ENCODE measurements around the gene LAMTOR2. TPM values are rescaled to one million over a fixed set of nuclear protein-coding genes. Genes with fewer than 3 reads are reported as not detected.
A peak's percentile ranks its signal among the peaks of the same experiment; 100 is the strongest.

Gene LAMTOR2
- polyA plus RNA-seq, 3 donors: 99.8 to 227 (median 210) TPM

- peaks cover 11 to 18% of the 10 kb centered on the region in 2 donors for H3K4me1 ChIP-seq (ENCODE audit: control insufficient read depth in 1 of 2, insufficient read depth in 2 of 2, low read length in 2 of 2)
- intact Hi-C loops (cut with micrococcal nuclease): loop anchor here in 1 of 2 donors (10.0 kb wide), 1 partner anchor 241 kb away; no protein-coding TSS in a partner anchor
- Mint-ChIP-seq H3K9me3 (peaks cover 0 to 8% (median 0%) of the 10 kb centered on the region in 7 donors), H3K27me3 (ENCODE audit: low read depth in 3 of 3) (peaks cover 47 to 58% (median 49%) of the 10 kb centered on the region in 3 donors), H3K4me1 (peaks cover 16% of the 10 kb centered on the region), H3K4me3 (no peak overlapping the region), H3K36me3 (no peaks in the 10 kb centered on the region), H3K27ac (no peak overlapping the region)
- DNase-seq: no peak
- no peaks in the 10 kb centered on the region for H3K79me2 ChIP-seq (ENCODE audit: insufficient read depth, low read length)
- H2AFZ ChIP-seq (ENCODE audit: insufficient read depth, low read depth, low read length, poor library complexity, severe bottlenecking): no peak overlapping the region
- H3K27me3 ChIP-seq (ENCODE audit: control insufficient read depth in 2 of 2, insufficient read depth in 2 of 2, low read length in 2 of 2): peaks cover 13 to 42% of the 10 kb centered on the region in 2 donors
- no peaks in the 10 kb centered on the region for H3K9me3 ChIP-seq (replicated peaks in 1 of 2; ENCODE audit: control insufficient read depth in 1 of 2, insufficient read depth in 1 of 2, low read length in 2 of 2)
- no peaks in the 10 kb centered on the region for H4K20me1 ChIP-seq (ENCODE audit: insufficient read depth, low read length)
- no peak for TF ChIP-seq CTCF (IDR thresholded peaks at IDR 0.05)
- H3K36me3 ChIP-seq (replicated peaks in 1 of 2; ENCODE audit: control insufficient read depth in 1 of 2, insufficient read depth in 2 of 2, low read length in 2 of 2): no peaks in the 10 kb centered on the region
- H3K4me2 ChIP-seq (replicated peaks; ENCODE audit: extremely low read depth, low read length, poor library complexity, severe bottlenecking): no peak overlapping the region
- no peak overlapping the region for H3K4me3 ChIP-seq (replicated peaks in 1 of 3; ENCODE audit: low read depth in 2 of 3, low read length in 3 of 3)
- H3K27ac ChIP-seq (ENCODE audit: low read depth in 1 of 2, low read length in 2 of 2): no peak overlapping the region
- no CpG with 5 or more reads among the region's 5 CpGs for WGBS (ENCODE audit: insufficient coverage)
- H3K9ac ChIP-seq (ENCODE audit: insufficient read depth, low read length, poor library complexity, severe bottlenecking): no peak overlapping the region
Measured at GRCh38 chr1:156073740-156074139, 19.2 kb downstream of the LAMTOR2 start.

GRCh38 chr1:156074661-156075060 is 20.1 kb downstream of the LAMTOR2 start:
- intact Hi-C loops (cut with micrococcal nuclease): loop anchor here in 1 of 2 donors (10.0 kb wide), 1 partner anchor 240 kb away; no protein-coding TSS in a partner anchor
- H3K4me3 Mint-ChIP-seq: peak overlapping the region in 1 of 2 donors; percentile 36
- H4K20me1 ChIP-seq (ENCODE audit: insufficient read depth, low read length): no peaks in the 10 kb centered on the region
- no peak overlapping the region for H3K4me3 ChIP-seq (replicated peaks in 1 of 3; ENCODE audit: low read depth in 2 of 3, low read length in 3 of 3)
- no peak overlapping the region for H2AFZ ChIP-seq (ENCODE audit: insufficient read depth, low read depth, low read length, poor library complexity, severe bottlenecking)
- no peak overlapping the region for H3K27ac Mint-ChIP-seq
- TF ChIP-seq CTCF (IDR thresholded peaks at IDR 0.05): no peak
- no peak overlapping the region for H3K27ac ChIP-seq (ENCODE audit: low read depth in 1 of 2, low read length in 2 of 2)
- peaks cover 56 to 67% (median 58%) of the 10 kb centered on the region in 3 donors for H3K27me3 Mint-ChIP-seq (ENCODE audit: low read depth in 3 of 3)
- H3K9me3 Mint-ChIP-seq: peaks cover 0 to 11% (median 0%) of the 10 kb centered on the region in 7 donors
- no peak overlapping the region for H3K4me2 ChIP-seq (replicated peaks; ENCODE audit: extremely low read depth, low read length, poor library complexity, severe bottlenecking)
- H3K79me2 ChIP-seq (ENCODE audit: insufficient read depth, low read length): no peaks in the 10 kb centered on the region
- H3K4me1 ChIP-seq (ENCODE audit: control insufficient read depth in 1 of 2, insufficient read depth in 2 of 2, low read length in 2 of 2): peaks cover 11 to 18% of the 10 kb centered on the region in 2 donors
- no CpG with 5 or more reads among the region's 8 CpGs for WGBS (ENCODE audit: insufficient coverage)
- no peaks in the 10 kb centered on the region for H3K36me3 ChIP-seq (replicated peaks in 1 of 2; ENCODE audit: control insufficient read depth in 1 of 2, insufficient read depth in 2 of 2, low read length in 2 of 2)
- no peak for DNase-seq
- H3K9me3 ChIP-seq (replicated peaks in 1 of 2; ENCODE audit: control insufficient read depth in 1 of 2, insufficient read depth in 1 of 2, low read length in 2 of 2): no peaks in the 10 kb centered on the region
- peaks cover 16% of the 10 kb centered on the region for H3K4me1 Mint-ChIP-seq
- no peak overlapping the region for H3K9ac ChIP-seq (ENCODE audit: insufficient read depth, low read length, poor library complexity, severe bottlenecking)
- peaks cover 15 to 50% of the 10 kb centered on the region in 2 donors for H3K27me3 ChIP-seq (ENCODE audit: control insufficient read depth in 2 of 2, insufficient read depth in 2 of 2, low read length in 2 of 2)
- no peaks in the 10 kb centered on the region for H3K36me3 Mint-ChIP-seq

Data from CD14-positive monocyte (primary cell).